HL-60 (cell line): Measurements from ENCODE around the gene SMAP1.

ENCODE experiments used
- DNase-seq, 2 experiments: peaks; one replicate each; pipeline ENCODE4 v3.0.0-alpha.2; 2010 to 2020; ENCODE audit warnings: low read depth in 1 of 2, low spot score in 1 of 2
- H3K27ac ChIP-seq: fragments of 250-450 bp; sonication (Bioruptor Pico); replicated peaks from 2 replicates; pipeline ENCODE4 v1.5.1; 2020; ENCODE audit warnings: mild to moderate bottlenecking, moderate library complexity
- H3K27me3 ChIP-seq: fragments of 250-450 bp; sonication (Bioruptor Pico); 2 replicates; pipeline ENCODE4 v1.5.1; 2021; ENCODE audit warnings: mild to moderate bottlenecking, moderate library complexity; ENCODE audit not compliant: insufficient read depth, poor library complexity, severe bottlenecking
- H3K4me3 ChIP-seq: replicated peaks from 2 replicates; pipeline ENCODE4 v1.5.1; 2011; ENCODE audit warnings: mild to moderate bottlenecking, control low read depth, low read length; ENCODE audit not compliant: insufficient read depth
- CTCF ChIP-seq: IDR thresholded peaks from one replicate; pipeline ENCODE4 v1.5.1; 2011; ENCODE audit warnings: low read length, control low read depth, inconsistent platforms; ENCODE audit not compliant: insufficient read depth
- GABPA ChIP-seq: IDR thresholded peaks from 2 replicates; pipeline ENCODE4 v1.6.1; 2012; ENCODE audit warnings: low read depth
- POLR2AphosphoS5 ChIP-seq: IDR thresholded peaks from 2 replicates; pipeline ENCODE4 v1.6.1; 2012; ENCODE audit warnings: low read depth
- SPI1 ChIP-seq: IDR thresholded peaks from 2 replicates; pipeline ENCODE4 v1.6.1; 2012; ENCODE audit warnings: low read depth, mild to moderate bottlenecking, borderline replicate concordance
- TF ChIP-seq, protein P1 (sequence below): IDR thresholded peaks from 2 replicates; pipeline ENCODE4 v1.6.1; 2012; ENCODE audit warnings: low read depth; ENCODE audit not compliant: insufficient replicate concordance

The SMAP1 gene

GRCh38 chr6:70797625-70798024, 129.9 kb downstream of the SMAP1 start:
- H3K27me3 ChIP-seq: no peaks in the 10 kb centered on the region
- H3K4me3 ChIP-seq: no peak overlapping the region
- H3K27ac ChIP-seq: no peak overlapping the region
- no peak for DNase-seq
- TF ChIP-seq, protein P1, sequence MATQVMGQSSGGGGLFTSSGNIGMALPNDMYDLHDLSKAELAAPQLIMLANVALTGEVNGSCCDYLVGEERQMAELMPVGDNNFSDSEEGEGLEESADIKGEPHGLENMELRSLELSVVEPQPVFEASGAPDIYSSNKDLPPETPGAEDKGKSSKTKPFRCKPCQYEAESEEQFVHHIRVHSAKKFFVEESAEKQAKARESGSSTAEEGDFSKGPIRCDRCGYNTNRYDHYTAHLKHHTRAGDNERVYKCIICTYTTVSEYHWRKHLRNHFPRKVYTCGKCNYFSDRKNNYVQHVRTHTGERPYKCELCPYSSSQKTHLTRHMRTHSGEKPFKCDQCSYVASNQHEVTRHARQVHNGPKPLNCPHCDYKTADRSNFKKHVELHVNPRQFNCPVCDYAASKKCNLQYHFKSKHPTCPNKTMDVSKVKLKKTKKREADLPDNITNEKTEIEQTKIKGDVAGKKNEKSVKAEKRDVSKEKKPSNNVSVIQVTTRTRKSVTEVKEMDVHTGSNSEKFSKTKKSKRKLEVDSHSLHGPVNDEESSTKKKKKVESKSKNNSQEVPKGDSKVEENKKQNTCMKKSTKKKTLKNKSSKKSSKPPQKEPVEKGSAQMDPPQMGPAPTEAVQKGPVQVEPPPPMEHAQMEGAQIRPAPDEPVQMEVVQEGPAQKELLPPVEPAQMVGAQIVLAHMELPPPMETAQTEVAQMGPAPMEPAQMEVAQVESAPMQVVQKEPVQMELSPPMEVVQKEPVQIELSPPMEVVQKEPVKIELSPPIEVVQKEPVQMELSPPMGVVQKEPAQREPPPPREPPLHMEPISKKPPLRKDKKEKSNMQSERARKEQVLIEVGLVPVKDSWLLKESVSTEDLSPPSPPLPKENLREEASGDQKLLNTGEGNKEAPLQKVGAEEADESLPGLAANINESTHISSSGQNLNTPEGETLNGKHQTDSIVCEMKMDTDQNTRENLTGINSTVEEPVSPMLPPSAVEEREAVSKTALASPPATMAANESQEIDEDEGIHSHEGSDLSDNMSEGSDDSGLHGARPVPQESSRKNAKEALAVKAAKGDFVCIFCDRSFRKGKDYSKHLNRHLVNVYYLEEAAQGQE: no peak
- TF ChIP-seq GABPA: no peak
- no peak for TF ChIP-seq SPI1
- no peak for TF ChIP-seq CTCF
- no peak for TF ChIP-seq POLR2AphosphoS5

- H3K27me3 ChIP-seq: no peaks in the 10 kb centered on the region
- no peak for DNase-seq
- H3K4me3 ChIP-seq: no peak overlapping the region
- no peak for TF ChIP-seq CTCF
- TF ChIP-seq, protein P1: no peak
- no peak for TF ChIP-seq GABPA
- no peak for TF ChIP-seq POLR2AphosphoS5
- TF ChIP-seq SPI1: no peak
- H3K27ac ChIP-seq: no peak overlapping the region
Observed at GRCh38 chr6:70806086-70806485, 138.4 kb downstream of the SMAP1 start.

- no peaks in the 10 kb centered on the region for H3K27me3 ChIP-seq
- no peak for DNase-seq
- TF ChIP-seq GABPA (no peak), SPI1 (no peak), POLR2AphosphoS5 (no peak), CTCF (no peak)
- TF ChIP-seq, protein P1: no peak
- no peak overlapping the region for H3K4me3 ChIP-seq
- H3K27ac ChIP-seq: no peak overlapping the region
Observed at GRCh38 chr6:70811788-70812187, 144.1 kb downstream of the SMAP1 start.
